SK-N-SH (cell line): ENCODE results near the gene PLCB3.

Experiments
- RAD21 ChIP-seq: IDR thresholded peaks from 2 replicates; pipeline ENCODE4 v1.6.1; 2012; ENCODE audit warnings: mild to moderate bottlenecking, low read length
- USF2 ChIP-seq: fragments of 150-350 bp; IDR thresholded peaks from 2 replicates; pipeline ENCODE4 v1.6.1; 2017; ENCODE audit warnings: antibody characterized with exemption, low read length, low read depth, borderline replicate concordance

GRCh38 chr11:64229090-64229743, 22.1 kb upstream of the PLCB3 start:
- TF ChIP-seq USF2 = no peak
- no peak for TF ChIP-seq RAD21
